IPS-NIHi7 (cell line): ENCODE results near the gene HEATR9.
"Not testable (repeated sequence)": the region's sequence is repeated elsewhere in the genome, so short reads cannot be mapped to it uniquely, and the experiment has no call there.

Source experiments
- DNase-seq: peaks from one replicate; pipeline ENCODE4 v3.0.0; 2012; ENCODE audit warnings: mixed read lengths; ENCODE audit errors: extremely low spot score

The HEATR9 gene, protein sequence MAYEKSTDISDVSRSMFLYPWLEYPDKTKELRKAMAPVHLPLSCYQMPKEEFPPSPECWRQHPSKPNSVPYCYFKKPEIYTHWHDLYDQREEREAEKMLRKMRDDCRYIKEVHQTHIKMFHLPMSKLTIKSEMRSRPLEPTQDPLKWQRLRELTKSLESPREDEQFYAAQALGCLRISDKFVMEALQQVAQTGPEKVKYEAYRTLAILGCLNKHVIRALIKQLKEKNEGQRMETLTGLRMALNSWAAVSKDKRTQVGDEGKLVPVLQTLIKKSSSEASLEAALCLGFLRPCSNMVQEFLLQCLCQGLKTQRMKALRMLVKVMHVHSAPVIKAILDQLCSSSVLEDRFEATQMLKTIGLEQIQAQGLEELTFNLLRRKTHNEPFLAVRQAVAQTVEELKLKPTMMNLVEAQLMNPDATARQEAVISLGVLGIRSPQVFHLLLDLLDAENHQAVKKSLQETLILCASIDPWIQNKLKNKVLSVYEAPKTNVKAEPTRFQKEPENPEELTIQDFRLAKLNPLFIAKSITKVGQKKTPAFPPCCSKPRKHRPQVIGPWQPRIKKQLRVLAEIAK

DNA sequence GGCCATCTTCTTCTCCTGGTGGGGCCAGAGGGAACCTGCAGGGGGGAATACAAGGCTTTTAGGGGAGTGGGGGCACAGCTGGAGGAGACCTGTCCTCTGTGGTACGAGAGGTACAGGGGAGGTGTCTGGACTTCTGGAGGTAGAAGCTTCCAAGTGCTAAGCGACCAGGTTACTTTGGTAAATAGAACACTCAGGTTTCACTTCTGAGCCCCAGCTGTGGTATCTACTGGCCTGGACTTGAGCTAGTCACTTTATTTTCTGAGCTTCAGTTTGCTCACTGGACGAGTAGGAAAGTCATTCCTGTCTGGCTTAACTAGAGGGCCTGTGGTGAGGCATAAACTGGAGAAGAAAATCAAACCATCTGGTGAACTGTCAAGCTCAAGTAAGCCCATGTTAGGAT lies at the start of gene HEATR9:
HEATR9 (minus strand) TSS at position 155 of the 400 bp plus-strand sequence; CDS start at position 6, 149 bp downstream.
- no peak for DNase-seq

DNA sequence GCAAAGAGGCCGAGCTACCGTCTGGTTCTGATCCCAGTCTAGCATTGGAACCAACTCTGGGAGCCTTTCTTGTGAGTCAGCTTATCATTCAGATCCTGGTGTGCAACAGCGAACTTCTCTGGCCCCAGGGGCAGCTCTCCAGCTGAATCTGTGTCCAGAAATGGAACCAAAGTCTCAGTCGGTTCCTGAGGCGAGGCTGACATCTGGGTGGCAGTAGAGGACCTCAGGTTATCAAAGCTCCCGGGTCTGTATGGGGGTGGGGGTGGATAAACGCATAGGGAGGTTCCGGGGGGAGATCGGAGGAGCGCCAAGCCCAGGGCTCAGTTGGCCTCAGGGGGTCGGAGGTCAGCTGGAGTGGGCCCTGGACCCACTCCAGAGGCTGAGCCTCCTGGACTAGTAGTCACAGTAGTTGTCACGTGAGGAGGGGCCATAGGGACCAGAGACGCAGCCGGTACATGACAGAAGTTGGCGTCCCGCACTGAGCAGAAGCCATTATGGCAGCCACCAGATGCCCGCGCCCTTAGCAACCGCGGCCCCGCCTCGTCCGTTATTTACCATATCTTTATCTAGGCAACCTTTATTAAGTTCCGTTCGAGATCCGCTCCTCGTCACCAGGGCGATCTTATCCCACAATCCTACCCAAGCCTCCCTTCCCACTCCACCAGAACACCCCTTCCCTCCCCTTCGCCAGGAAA lies 49.0 kb upstream of the HEATR9 start:
- no peak for DNase-seq

DNA sequence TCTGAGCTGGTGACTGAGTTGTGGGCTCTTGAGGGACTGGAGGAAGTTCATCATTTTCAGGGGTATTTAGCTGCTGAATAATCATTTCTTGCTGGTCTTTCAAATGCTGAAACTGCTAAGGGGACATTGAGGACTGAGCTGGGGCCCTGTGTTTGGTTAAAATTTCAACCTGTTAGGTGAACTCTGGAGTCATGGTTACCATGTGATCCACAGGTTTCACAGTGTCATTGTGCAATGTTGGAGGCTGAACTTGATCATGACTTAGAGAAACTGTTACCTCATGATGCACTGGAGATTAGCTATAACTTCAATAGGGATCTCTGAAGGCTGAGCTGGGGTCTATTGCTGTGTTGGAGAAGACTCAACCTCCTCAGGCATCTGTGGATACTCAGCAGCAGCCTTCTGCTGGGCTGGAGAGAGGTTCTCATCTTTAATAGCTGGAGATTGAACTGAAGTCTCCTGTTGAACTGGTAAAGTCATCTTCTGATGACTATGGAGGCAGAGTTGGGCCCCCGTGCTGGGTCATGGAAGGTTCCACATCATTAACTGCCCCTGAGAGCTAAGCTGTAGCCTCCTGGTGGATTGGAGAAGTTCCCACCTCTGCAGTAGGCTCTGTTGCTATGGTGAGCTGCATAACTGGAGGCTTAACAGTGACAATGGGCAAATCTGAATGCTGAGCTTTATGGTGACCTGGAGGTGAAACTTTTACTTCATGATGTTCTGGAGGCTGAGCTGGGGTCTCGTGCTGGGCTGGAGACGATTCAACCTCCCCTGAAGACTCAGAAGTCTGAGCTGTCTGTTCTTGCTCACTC lies 46.7 kb upstream of the HEATR9 start:
- no peak for DNase-seq

DNA sequence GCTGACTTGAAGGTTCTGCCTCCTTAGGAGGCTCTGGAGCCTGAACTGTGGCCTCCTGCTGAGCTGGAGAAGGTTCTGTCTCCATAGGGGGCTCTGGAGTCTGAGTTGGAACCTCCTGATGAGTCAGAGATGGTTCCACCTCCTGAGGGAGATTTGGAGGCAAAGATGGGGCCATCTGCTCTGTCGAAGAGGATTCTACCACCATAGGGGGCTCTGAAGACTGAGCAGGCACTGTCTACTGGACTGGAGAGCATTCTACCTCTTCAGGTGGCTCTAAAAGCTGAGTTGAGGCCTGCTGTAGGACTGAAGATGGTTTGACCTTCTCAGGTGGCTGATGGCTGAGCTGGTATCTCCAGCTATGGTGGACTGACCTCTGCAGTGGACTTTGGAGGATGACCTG lies 45.7 kb upstream of the HEATR9 start:
- no peak for DNase-seq

DNA sequence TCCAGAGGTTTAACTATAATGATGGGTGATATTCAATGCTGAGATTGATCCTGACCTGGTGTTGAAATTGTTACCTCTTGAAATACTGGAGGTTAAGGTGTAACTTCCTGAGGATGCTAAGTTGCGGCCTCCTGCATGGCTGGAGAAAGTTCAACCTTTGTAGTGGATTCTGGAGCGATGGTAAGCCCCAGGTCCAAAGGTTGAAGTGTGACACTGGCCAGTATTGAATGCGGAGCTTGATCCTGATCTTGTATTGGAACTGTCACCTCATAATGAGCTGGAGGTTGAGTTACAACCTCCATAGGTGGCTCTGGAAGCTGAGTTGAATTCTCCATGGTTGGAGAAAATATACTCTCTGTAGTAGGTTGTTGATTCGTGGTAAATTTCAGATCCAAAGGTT lies 44.9 kb upstream of the HEATR9 start:
- DNase-seq, result no peak

DNA sequence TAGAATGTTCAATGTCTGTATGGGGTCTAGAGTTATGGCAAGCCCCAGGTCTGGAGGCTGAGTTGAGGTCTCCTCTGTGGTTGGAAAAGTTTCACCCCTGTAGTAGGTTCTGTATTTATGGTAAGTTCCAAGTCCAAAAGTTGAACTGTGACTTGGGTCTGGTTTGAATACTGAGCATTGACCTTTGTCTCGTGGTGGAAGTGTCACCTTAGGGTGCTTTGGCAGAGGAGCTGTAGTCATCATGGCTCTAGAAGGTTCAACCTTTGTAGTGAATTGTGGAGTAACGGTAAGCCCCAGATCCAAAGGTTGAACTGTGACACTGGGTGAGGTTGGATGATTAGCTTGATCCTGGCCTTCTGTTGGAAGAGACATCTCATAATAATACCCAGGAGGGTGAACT lies 44.3 kb upstream of the HEATR9 start:
- DNase-seq, result no peak

DNA sequence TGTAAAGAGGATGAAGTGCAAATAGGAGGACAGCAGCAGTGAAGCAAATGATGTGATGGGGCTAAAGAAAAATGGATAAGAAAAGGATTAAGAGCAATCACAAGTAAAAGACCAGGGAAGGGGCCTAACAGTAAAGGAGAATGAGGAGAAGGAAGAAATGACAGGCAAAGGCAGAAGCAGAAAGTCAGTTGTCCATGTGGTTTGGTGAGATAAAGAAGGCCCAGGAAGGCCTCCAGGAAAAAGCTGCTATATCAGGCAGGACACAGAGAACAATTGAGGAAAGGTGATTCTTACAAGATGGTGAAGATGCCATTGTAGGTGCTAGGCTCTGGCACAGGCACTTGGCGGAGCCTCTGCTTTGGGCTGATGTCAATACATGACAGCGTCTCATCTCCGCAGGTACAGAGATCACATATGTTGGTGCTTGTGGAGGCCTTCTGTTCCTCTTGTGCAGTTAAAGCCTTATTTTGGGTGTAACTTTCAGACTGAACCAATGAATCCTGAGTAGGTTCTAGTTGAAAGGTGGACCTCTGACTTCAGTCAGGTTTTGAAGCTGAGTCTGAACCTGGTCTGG lies 43.7 kb upstream of the HEATR9 start:
- DNase-seq, result no peak

DNA sequence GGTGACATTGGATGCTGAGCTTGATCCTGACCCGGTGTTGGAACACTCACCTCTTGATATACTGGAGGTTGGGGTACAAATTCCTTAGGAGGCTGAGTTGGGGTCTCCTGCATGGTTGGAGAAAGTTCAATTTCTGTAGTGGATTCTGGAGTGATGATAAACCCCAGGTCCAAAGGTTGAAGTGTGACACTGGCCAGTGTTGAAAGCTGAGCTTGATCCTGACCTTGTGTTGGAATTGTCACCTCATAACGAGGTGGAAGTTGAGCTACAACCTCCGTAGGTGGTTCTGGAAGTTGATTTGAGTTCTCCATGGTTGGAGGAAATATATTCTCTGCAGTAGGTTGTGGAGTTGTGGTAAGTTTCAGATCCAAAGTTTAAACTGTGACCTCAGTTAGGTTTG lies 40.7 kb upstream of the HEATR9 start:
- DNase-seq, result no peak

DNA sequence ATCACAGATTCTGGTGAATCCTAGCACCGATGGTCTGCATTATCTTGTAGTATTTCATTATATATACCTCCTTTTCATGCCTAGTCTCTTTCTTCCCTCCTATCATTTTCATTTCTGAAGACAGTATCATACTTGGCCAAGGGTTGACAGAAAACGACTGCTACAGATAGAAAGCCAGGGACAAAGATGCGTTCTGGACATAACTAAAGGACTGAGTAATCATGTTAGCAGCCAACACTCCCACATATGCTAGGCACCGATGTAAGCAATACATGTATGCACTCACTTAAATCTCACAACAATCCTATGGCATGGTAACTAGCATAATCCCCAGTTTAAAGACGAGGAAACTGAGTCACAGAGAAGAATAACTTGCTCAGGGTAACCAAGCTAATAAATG lies 39.0 kb upstream of the HEATR9 start:
- DNase-seq, result no peak

DNA sequence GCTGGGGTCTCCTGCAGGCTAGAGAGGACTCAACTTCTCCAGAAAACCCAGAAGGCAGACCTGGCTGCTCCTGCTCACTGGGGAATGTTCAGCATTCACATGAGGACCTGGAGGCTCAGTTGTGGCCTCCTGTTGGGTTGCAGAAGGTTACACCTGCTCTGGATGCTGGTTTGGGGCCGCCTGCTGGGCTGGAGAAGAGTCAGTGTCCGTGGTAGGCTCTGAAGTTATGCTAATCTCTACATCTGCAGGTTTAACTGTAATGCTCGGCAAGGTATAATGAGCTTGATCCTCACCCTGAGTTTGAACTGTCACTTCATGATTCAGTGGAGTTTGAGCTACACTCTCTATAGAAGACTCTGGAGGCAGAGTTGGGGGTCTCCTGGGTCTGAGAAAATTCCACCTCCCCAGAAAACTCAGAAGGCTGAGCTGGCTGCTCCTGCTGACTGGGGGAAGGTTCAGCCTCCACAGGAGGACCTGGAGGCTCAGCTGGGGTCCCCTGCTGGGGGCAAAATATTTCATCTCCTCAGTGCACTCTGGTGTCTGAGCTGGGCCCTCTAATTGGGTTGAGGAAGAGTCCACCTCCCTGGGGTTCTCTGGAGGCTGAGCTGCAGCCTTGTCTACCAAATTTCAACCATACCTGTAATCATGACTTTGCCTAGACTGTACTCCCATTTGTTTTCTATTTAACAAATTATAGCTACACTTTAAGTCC lies 38.4 kb upstream of the HEATR9 start:
- no peak for DNase-seq

DNA sequence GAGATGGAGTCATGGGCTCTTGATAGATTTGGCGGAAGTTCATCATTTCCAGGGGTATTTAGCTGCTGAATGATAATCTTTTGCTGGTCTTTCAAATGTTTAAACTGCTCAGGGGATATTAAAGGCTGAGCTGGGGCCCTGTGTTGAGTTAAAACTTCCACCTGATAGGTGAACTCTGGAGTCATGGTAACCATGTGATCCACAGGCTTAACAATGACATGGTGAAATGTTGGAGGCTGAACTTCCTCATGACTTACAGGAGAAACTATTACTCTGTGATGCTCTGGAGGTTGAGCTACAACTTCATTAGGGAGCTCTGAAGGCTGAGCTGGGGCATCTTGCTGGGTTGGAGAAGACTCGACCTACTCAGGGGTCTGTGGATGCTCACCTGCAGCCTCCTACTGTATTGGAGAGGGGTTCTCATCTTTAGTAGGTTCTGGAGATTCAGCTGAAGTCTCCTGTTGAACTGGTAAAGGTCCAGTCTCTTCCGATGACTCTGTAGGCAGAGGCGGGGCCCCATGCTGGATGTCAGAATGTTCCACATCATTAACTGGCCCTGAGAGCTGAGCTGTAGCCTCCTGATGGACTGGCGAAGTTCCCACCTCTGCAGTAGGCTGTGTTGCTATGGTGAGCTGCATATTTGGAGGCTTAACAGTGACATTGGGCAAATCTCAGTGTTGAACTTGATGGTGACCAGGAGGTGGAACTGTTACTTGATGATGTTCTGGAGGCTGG lies 37.7 kb upstream of the HEATR9 start:
- DNase-seq, result no peak

DNA sequence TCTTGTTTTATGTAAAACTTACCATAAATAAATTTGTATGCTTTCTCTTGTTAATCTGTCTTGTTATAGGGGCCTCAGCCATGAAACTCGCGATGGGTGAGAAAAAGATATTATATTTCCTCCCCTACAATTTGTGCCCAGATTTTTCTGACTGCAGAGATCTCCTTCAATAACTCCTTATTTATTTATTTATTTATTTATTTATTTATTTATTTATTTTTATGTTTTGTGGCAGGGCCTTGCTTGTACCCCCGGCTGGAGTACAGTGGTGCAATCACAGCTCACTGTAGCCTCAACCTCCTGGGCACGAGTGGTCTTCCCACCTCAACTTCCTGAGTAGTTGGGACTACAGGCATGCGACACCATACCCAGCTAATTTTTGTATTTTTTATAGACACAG lies 34.8 kb upstream of the HEATR9 start:
- DNase-seq, result no peak

DNA sequence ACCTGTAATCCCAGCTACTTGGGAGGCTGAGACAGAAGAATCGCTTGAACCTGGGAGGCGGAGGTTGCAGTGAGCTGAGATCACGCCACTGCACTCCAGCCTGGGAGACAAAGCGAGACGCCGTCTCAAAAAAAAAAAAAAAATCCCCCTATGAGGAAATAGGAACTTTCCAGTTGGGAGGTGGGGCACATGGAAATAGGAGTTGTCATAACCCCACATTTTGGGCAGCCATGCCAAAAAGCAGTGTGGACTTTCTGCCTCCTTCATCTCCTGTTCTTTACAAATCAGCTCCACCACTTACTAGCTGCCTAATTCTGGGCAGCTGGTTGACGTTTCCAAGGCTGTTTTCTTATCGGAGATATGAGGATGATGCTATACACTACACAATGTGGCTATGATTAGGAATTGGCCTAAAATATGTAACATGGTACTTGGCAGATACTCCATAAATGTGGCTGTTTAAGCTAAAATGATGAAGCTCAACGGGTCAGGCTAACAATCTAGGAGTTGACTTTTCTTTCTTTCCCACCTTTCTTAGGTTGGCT lies 33.0 kb upstream of the HEATR9 start:
- DNase-seq, result no peak

DNA sequence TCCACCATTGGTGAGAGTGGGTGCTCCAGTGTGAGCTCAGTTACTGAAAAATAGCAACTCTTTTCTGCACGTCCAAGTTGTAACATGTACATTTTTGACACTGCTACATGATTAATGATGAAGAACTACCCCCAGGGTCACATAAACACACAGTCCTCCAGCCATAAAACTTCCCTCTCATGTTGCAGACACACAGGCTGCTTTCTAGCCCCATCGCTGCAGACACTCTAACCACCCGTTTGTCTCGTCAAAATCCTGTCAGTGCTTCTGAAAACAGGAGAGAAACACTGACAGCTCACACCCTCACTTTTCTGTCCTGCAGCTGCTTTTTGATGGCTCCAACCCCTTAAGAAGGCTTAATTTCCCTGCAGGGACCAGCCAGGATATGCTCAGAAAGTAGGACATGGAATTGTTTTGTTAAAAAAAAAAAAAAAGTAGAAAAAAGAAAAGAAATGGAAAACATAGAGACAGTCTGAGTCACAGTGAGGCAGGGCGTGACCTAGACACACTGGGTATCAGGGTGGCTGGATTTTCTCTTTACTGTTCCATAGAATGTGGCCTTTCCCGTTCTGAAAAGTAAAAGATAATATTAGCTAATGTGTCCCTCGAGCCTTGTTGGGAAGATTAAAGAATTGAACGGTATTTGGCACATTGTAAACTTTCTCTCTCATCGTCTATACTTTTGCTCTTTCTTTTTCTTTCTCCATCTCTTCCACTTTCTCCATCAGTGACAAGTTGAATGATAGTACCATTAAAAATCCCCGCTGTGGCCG lies 32.2 kb upstream of the HEATR9 start:
- DNase-seq, result no peak

DNA sequence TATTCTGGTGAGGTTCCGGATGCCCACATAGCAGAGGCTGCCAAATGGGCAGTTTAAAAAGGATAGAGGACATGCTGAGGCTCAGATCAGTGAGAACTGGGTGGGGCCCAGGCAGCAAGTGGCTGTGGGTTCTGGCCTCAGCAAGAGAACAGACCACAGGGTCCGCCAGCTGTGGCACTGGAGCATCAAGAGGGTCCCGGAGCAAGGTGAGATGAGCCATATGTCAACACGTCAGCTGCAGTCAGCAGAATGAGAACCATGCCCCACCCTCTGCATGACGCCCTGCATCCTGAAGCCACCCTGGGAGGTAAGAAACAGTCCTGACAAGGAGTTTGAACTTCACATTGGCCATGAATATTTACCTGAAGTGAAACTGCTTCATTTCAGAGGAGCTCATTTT lies 31.6 kb upstream of the HEATR9 start:
- DNase-seq, result no peak

DNA sequence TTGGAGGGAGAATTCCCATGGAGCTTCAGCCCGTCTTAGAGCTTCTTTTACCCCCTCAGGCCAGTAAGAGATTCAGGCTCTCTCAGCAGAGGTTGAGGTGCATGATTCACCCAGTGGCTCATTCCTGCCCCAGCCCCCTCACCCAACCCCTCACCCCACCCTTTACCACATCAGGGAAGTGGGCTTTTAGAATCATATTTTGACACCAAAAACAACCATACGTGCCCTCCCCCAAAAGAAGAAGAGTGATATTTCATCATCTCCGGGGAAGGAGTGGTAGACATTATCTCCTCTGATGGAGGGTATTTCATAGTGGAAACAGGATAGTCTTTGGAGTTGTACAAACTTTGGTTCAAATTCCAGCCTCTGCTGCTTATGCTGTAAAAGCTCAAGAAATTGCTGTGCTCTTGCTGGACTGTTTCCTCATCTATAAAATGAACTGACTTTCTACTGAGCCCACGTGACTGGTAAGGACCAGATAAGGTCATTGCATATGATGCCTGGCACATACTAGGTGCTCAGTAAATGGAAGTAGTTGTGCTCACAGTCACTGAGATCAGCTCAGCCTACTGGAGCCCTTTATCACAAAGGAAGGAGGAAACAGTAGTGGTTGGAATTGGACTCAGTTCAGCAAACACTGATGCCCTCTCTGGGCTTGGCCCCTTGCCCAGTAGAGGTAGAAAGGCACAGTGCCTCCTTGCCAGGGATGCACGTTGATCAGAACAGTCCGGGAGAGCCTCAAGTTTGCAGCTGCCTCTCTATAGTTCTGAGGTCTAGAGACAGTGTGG lies 29.8 kb upstream of the HEATR9 start:
- no peak for DNase-seq

DNA sequence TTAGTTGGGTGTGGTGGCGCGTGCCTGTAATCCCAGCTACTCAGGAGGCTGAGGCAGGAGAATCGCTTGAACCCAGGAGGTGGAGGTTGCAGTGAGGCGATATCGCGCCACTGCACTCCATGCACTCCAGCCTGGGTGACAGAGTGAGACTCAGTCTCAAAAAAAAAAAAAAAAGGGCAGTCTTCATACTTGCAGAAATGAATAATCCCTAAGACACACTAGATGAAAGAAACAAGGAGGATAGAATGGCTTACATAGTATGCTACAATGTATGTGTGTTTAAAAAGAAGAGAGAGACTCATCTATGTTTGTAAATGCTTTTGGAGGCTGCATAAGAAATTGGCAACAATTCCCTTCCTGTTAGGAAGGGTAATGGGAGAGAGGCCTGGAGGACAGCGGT lies 29.1 kb upstream of the HEATR9 start:
- DNase-seq, result not testable (repeated sequence)
